ENCODE measurements around the gene GMDS.

DNA sequence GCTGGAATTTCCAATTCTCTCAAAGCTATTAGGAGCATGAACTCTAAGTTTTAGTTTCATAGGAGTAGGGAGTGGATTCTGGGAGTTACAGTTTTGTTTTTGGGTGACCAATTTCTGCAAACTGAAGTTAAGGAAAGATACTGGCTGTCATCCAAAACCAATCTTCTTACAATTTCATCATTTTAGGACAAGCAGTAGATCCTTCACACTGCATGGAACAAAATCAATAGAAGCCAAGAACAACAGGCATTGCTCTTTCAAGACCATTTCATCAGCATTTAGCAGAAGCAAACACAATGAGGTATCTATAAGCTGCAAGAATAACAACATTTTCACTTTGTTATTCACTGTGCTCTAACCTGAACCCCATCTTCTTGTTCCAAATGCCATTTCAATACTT, 173.0 kb downstream of the GMDS start:
- TF ChIP-seq, protein P1, sequence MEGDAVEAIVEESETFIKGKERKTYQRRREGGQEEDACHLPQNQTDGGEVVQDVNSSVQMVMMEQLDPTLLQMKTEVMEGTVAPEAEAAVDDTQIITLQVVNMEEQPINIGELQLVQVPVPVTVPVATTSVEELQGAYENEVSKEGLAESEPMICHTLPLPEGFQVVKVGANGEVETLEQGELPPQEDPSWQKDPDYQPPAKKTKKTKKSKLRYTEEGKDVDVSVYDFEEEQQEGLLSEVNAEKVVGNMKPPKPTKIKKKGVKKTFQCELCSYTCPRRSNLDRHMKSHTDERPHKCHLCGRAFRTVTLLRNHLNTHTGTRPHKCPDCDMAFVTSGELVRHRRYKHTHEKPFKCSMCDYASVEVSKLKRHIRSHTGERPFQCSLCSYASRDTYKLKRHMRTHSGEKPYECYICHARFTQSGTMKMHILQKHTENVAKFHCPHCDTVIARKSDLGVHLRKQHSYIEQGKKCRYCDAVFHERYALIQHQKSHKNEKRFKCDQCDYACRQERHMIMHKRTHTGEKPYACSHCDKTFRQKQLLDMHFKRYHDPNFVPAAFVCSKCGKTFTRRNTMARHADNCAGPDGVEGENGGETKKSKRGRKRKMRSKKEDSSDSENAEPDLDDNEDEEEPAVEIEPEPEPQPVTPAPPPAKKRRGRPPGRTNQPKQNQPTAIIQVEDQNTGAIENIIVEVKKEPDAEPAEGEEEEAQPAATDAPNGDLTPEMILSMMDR (IDR thresholded peaks at IDR 0.05; ENCODE audit: low read length): no peak
- TF ChIP-seq EZH2 (optimal IDR thresholded peaks at IDR 0.05; ENCODE audit: low read depth, low read length): no peak
